Upper lobe of right lung (tissue), 1 donor: Measurements from ENCODE around the gene RNF214. TPM values are rescaled to one million over a fixed set of nuclear protein-coding genes. Genes with fewer than 3 reads are reported as not detected.

Experiments used
- ATAC-seq: fragments of 200-7000 bp; cut with Tn5 transposase; one replicate; pipeline ENCODE4 v1.9.1; 2020; ENCODE audit warnings: mild to moderate bottlenecking, moderate library complexity
- DNase-seq: peaks from one replicate; pipeline ENCODE4 v3.0.0-alpha.2; 2020
- H3K27ac ChIP-seq: fragments of 200-600 bp; one replicate; pipeline ENCODE4 v1.8.0; 2022
- H3K27me3 ChIP-seq: fragments of 200-600 bp; one replicate; pipeline ENCODE4 v1.8.0; 2022; ENCODE audit warnings: mild to moderate bottlenecking
- H3K36me3 ChIP-seq: fragments of 200-600 bp; one replicate; pipeline ENCODE4 v1.8.0; 2022
- H3K4me1 ChIP-seq: fragments of 200-600 bp; one replicate; pipeline ENCODE4 v1.8.0; 2022
- H3K4me3 ChIP-seq: fragments of 200-600 bp; one replicate; pipeline ENCODE4 v1.8.0; 2022; ENCODE audit warnings: mild to moderate bottlenecking
- H3K9me3 ChIP-seq: fragments of 200-600 bp; one replicate; pipeline ENCODE4 v1.8.0; 2022
- intact Hi-C: fragments of 100-400 bp; cut with DNase I; formaldehyde crosslinking; loops from one replicate; pipeline ENCODE4 v1.11.0; 2022
- total RNA-seq: library from RNA; stranded (reverse); fragmentation: NEBNext Ultra II Directional; extraction: Animal tissue kit (Norgen Biotek cat#: 25700); gene quantifications from one replicate; pipeline ENCODE4 v1.2.1, GENCODE V29; 2021
- TF ChIP-seq, protein P1 (sequence below): fragments of 200-600 bp; IDR thresholded peaks from one replicate; pipeline ENCODE4 v1.8.0; 2022; ENCODE audit warnings: antibody characterized with exemption
- donor health status: DM: no; HTN: yes; CAD: no; lungs with severe emphysema.

RNF214 gene
- total RNA-seq, 1 donor from 2014 or later = 27.1 TPM

GRCh38 chr11:117187007-117187406 is 45.5 kb upstream of the RNF214 start:
- ATAC-seq = no peak
- intact Hi-C loops = no loop called here
- H3K9me3 ChIP-seq = no peaks in the 10 kb centered on the region
- no peak for DNase-seq
- no peaks in the 10 kb centered on the region for H3K27me3 ChIP-seq
- no peaks in the 10 kb centered on the region for H3K4me1 ChIP-seq
- peaks cover 46% of the 10 kb centered on the region for H3K36me3 ChIP-seq
- H3K4me3 ChIP-seq = no peak overlapping the region
- no peak overlapping the region for H3K27ac ChIP-seq
- TF ChIP-seq, protein P1, sequence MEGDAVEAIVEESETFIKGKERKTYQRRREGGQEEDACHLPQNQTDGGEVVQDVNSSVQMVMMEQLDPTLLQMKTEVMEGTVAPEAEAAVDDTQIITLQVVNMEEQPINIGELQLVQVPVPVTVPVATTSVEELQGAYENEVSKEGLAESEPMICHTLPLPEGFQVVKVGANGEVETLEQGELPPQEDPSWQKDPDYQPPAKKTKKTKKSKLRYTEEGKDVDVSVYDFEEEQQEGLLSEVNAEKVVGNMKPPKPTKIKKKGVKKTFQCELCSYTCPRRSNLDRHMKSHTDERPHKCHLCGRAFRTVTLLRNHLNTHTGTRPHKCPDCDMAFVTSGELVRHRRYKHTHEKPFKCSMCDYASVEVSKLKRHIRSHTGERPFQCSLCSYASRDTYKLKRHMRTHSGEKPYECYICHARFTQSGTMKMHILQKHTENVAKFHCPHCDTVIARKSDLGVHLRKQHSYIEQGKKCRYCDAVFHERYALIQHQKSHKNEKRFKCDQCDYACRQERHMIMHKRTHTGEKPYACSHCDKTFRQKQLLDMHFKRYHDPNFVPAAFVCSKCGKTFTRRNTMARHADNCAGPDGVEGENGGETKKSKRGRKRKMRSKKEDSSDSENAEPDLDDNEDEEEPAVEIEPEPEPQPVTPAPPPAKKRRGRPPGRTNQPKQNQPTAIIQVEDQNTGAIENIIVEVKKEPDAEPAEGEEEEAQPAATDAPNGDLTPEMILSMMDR = no peak

GRCh38 chr11:117187428-117187798 is 45.1 kb upstream of the RNF214 start:
- H3K36me3 ChIP-seq = peaks cover 46% of the 10 kb centered on the region
- no peaks in the 10 kb centered on the region for H3K9me3 ChIP-seq
- no peaks in the 10 kb centered on the region for H3K4me1 ChIP-seq
- no peak overlapping the region for H3K27ac ChIP-seq
- DNase-seq (no peak), ATAC-seq (no peak)
- no peaks in the 10 kb centered on the region for H3K27me3 ChIP-seq
- intact Hi-C loops = no loop called here
- H3K4me3 ChIP-seq = no peak overlapping the region
- TF ChIP-seq, protein P1 = no peak

DNA sequence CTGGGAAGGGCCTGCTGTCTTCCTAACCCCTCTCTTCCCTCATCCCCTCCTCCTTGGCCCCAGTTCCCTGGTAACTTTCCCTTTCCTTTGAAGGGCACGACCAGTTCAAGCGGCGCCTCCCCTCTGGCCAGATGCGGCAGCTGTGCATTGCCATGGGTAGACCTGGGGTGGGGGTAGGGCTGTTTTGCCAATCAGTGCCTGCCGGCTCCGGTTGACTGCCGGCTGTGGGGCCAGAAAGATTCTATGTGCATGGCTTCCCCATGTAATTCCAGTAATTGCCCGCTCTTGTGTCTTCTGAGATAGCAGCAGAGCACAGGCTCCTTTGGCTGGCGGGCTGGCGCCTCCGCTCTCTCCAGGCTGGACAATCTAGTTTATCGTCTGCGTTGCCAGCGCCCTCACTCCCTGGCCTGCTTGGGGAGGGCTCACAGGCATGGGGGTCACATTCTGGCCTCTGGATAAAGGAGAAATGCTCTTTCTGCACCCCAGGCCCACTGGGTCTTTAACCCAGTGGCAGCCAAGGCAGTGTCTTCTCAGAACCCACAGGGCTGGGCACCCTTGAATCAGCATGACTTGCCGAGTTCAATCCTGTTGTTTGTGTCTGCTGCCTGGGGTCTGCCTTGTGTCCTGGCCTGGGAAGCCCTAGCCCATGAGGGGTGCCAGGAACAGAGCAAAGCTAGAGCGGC is 44.5 kb upstream of the RNF214 start:
- peak overlapping the region; percentile 63 for H3K27ac ChIP-seq
- no peaks in the 10 kb centered on the region for H3K27me3 ChIP-seq
- intact Hi-C loops = no loop called here
- ATAC-seq (no peak), DNase-seq (peak; percentile 61)
- H3K4me1 ChIP-seq = no peaks in the 10 kb centered on the region
- TF ChIP-seq, protein P1 = no peak
- H3K9me3 ChIP-seq = no peaks in the 10 kb centered on the region
- H3K4me3 ChIP-seq = no peak overlapping the region
- peaks cover 46% of the 10 kb centered on the region for H3K36me3 ChIP-seq

- TF ChIP-seq, protein P1 = no peak
These were observed 43.8 kb upstream of the RNF214 start for GRCh38 chr11:117188620-117189081.

DNA sequence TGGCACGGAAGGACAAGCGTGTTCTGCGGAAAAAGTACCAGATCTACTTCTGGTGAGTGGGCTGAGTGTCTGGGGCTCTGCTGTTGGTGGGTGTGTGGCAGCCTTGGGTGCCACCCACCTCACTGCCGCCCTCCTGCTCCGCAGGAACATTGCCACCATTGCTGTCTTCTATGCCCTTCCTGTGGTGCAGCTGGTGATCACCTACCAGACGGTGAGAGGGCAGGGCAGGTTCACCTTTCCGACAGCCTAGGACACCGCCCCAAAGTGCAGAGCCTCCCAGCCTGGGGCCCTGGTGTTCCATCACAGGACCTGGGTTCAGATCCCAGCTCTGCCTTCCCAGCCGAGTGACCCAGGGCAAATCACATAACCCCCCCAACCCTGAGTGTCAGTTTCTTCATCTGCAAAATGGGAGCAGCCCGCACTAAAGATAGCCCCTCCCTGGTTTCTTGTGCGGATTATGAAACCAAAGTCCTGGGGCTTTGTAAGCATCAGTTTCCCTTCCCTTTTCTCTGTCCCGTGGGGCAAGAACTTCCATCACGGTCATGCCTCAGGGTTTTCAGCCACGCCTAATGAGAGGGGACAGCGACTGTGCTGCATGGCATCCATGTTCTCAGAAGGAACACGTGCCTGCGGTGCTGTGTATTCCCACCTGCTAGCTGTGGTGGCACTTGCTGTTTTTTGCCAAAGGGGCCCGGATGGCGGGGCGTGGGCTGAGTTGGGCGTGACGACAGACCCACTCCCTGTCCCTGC is 43.1 kb upstream of the RNF214 start:
- H3K27me3 ChIP-seq = no peaks in the 10 kb centered on the region
- no peaks in the 10 kb centered on the region for H3K9me3 ChIP-seq
- peaks cover 46% of the 10 kb centered on the region for H3K36me3 ChIP-seq
- TF ChIP-seq, protein P1 = no peak
- peak; percentile 76 for DNase-seq
- H3K27ac ChIP-seq = peak overlapping the region; percentile 63
- H3K4me1 ChIP-seq = no peaks in the 10 kb centered on the region
- ATAC-seq = peak; percentile 71
- intact Hi-C loops = no loop called here
- no peak overlapping the region for H3K4me3 ChIP-seq

More at GRCh38 chr11:117188620-117189081, 43.8 kb upstream of the RNF214 start:
- peak; percentile 80 for DNase-seq
- H3K9me3 ChIP-seq = no peaks in the 10 kb centered on the region
- intact Hi-C loops = no loop called here
- peaks cover 45% of the 10 kb centered on the region for H3K36me3 ChIP-seq
- no peak overlapping the region for H3K4me3 ChIP-seq
- peak; percentile 62 for ATAC-seq
- H3K27ac ChIP-seq = peak overlapping the region; percentile 63
- no peaks in the 10 kb centered on the region for H3K4me1 ChIP-seq
- no peaks in the 10 kb centered on the region for H3K27me3 ChIP-seq
